Activated CD8-positive, alpha-beta T cell treated with anti-CD3 and anti-CD28 coated beads, Interleukin-2, amount 10 ng/mL, durations not matched to agents 7 days and 5 days (primary cell): ENCODE data around the gene RASA4B. TPM values are rescaled to one million over a fixed set of nuclear protein-coding genes. Genes with fewer than 3 reads are reported as not detected.

ENCODE experiments used
- ATAC-seq: fragments of 150-1000 bp; cut with Tn5 transposase; one replicate; pipeline ENCODE4 v1.10.0; 2021; ENCODE audit warnings: moderate library complexity
- CTCF ChIA-PET: fragments of 350-600 bp; sonication (Branson Sonifier 250); formaldehyde crosslinking; loops from one replicate; lab custom pipeline; 2021; ENCODE audit warnings: antibody characterized with exemption; lab: Charles Lee
- POLR2A ChIA-PET: fragments of 350-600 bp; sonication (Branson Sonifier 250); formaldehyde crosslinking; loops from one replicate; lab custom pipeline; 2021; ENCODE audit warnings: antibody characterized with exemption; lab: Charles Lee
- DNase-seq: peaks from one replicate; pipeline ENCODE4 v3.0.0-alpha.2; 2020
- H3K27ac Mint-ChIP-seq: one replicate; pipeline ENCODE4 v1.8.0; 2021; ENCODE audit warnings: mild to moderate bottlenecking, mixed read lengths
- H3K27me3 Mint-ChIP-seq: one replicate; pipeline ENCODE4 v1.8.0; 2021; ENCODE audit warnings: low read depth, mixed read lengths
- H3K36me3 Mint-ChIP-seq: one replicate; pipeline ENCODE4 v1.8.0; 2021; ENCODE audit warnings: low read depth, mixed read lengths
- H3K4me1 Mint-ChIP-seq: one replicate; pipeline ENCODE4 v1.8.0; 2021; ENCODE audit warnings: low read depth, mixed read lengths
- H3K4me3 Mint-ChIP-seq: one replicate; pipeline ENCODE4 v1.8.0; 2021; ENCODE audit warnings: mild to moderate bottlenecking, mixed read lengths
- H3K9me3 Mint-ChIP-seq: one replicate; pipeline ENCODE4 v1.8.0; 2022; ENCODE audit warnings: mixed read lengths; ENCODE audit not compliant: insufficient read depth
- microRNA-seq: library from miRNA; unstranded; fragments of <30 nt; microRNA quantifications from one replicate; pipeline ENCODE4 v1.2.0, GENCODE V29; 2022
- total RNA-seq, 2 experiments: library from RNA; stranded (reverse); gene quantifications; one replicate each; pipeline ENCODE4 v1.2.3, GENCODE V29; 2021

RASA4B gene
- total RNA-seq, 2 experiments from 2014 or later = 18.9 to 21.1 TPM

DNA sequence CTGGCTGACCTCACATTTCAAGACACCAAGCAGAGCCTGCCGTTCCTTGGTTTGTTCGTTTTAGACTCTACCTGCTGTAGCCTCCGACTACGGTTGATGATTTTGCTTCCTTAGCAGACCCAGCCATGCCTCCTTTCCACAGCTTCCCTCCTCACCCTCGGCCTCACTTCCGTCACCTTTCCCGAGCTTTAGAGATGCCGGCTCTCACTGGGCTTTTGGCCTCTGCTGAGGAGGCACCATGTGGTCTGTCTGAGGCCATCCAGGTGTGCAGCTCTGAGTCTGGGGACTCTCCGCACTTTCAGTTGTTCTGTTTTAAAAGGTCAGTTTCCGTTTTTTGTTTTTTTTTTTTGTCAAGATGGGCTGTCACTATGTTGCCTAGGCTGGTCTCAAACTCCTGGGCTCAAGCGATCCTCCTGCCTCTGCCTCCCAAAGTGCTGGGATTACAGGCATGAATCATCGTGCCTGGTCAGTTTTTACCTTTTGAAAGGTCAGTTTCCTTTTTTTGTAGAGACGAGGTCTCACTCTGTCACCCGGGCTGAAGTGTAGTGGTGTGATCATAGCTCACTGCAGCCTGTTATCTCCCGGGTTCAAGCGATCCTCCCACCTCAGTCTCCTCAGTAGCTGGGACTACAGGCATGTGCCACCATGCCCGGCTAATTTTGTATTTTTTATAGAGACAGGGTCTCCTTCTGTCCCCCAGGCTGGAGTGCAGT lies 72.5 kb downstream of the RASA4B start:
- ChIA-PET POLR2A (no interaction called here), CTCF (no interaction called here)
- Mint-ChIP-seq H3K27ac (peak overlapping the region; percentile 58), H3K4me3 (no peak overlapping the region), H3K4me1 (peaks cover 19% of the 10 kb centered on the region), H3K9me3 (no peaks in the 10 kb centered on the region), H3K36me3 (peaks cover 42% of the 10 kb centered on the region), H3K27me3 (no peaks in the 10 kb centered on the region)
- no peak for DNase-seq
- no peak for ATAC-seq

DNA sequence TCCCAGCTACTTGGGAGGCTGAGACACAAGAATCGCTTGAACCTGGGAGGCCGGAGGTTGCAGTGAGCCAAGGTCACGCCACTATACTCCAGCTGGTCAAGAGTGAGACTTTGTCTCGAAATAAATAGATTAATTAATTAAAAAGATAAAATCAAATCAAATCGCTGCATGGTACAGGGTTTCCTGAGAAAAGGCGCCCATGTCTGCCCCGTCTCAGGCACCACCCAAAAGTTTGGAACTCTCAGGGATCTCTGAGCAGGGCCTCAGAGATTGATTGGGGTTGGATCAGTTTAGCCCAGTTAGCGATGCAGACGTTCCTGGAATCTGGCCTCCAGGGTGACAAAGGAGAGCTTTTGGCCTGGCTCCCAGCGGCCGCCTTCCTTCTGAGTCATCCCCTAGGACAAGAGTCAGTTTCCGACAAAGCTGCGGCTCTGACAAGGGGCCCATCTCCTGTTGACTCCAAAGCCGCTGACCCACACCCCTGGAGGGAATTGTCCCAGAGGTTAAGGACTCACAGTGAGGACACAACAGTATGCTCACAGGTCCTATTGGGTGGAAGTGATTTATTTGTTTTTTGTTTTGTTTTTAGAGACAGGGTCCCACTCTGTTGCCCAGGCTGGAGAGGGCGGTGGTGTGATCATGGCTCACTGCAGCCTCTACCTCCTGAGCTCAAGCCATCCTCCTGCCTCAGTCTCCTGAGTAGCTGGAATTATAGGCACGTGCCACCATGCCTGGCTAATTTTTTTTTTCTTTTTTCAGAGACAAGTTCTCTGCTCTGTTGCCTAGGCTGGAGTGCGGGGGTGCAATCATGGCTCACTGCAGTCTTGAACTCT lies 77.4 kb downstream of the RASA4B start:
- H3K9me3 Mint-ChIP-seq = no peaks in the 10 kb centered on the region
- no peak overlapping the region for H3K4me3 Mint-ChIP-seq
- POLR2A ChIA-PET = interaction anchor here (0.6 to 4.3 kb wide), 2 partner anchors 14 to 19 kb away, joined by 3 to 21 read pairs; no protein-coding TSS in a partner anchor
- H3K4me1 Mint-ChIP-seq = peaks cover 33% of the 10 kb centered on the region
- peaks cover 46% of the 10 kb centered on the region for H3K36me3 Mint-ChIP-seq
- ATAC-seq (no peak), DNase-seq (no peak)
- H3K27ac Mint-ChIP-seq = no peak overlapping the region
- H3K27me3 Mint-ChIP-seq = no peaks in the 10 kb centered on the region
- CTCF ChIA-PET = interaction anchor here (1.1 to 6.8 kb wide), 5 partner anchors 17 to 49 kb away, joined by 3 to 33 read pairs (median 6); no protein-coding TSS in a partner anchor

DNA sequence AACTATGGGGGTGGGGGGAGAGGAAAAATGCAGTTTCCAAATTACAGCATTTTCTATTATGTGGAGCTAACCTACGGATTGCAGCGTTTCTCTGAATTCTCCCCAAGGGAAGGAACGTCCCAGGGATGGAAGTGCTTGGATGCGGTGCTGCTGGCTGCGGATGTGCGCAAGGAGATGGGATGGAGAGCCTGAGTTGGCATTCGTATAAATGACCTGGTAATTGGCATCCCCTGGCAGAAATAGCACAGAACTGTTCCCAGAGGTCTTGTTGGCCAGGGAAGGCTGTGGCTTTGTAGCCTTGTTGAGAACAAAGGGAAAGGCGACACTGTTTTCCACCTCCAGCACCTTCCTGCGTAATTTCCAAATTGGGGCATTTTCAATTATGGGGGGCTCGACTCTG lies 81.5 kb downstream of the RASA4B start:
- ChIA-PET POLR2A (interaction anchor here (4.3 kb wide), 1 partner anchor 10 kb away, joined by 21 read pairs; no protein-coding TSS in a partner anchor), CTCF (interaction anchor here (1.3 to 7.5 kb wide), 3 partner anchors 10 to 32 kb away, joined by 6 to 43 read pairs (median 33); no protein-coding TSS in a partner anchor)
- DNase-seq (no peak), ATAC-seq (no peak)
- no peak overlapping the region for H3K4me3 Mint-ChIP-seq
- H3K27ac Mint-ChIP-seq = no peak overlapping the region
- H3K36me3 Mint-ChIP-seq = peaks cover 35% of the 10 kb centered on the region
- peaks cover 44% of the 10 kb centered on the region for H3K4me1 Mint-ChIP-seq
- H3K27me3 Mint-ChIP-seq = no peaks in the 10 kb centered on the region
- H3K9me3 Mint-ChIP-seq = no peaks in the 10 kb centered on the region

DNA sequence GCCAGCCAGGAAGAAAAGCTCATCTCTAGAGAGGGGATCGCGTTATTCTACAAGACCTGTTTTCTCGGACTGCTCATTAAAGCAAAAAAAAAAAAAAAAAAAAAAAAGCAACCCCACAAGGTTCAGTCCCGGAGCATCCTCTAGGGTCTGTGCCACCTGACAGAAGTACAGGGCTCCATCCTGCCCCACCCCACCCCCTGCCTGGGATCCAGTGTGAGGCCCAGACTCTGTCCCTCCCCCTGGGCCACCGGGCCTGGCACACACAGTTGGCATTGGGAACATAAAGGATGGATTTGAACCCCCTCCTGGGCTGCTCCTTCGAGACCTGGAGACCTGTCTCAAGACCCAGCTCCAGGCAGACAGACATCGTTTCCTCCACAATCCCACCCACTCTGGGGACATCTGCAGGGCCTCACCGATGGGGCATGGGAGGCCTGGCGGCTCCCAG lies 83.5 kb downstream of the RASA4B start:
- peak; percentile 47 for DNase-seq
- POLR2A ChIA-PET = interaction anchor here (1.0 to 1.5 kb wide), 5 partner anchors 8 to 38 kb away, joined by 3 to 6 read pairs (median 5); partner anchors contain the start of gene PRKRIP1

DNA sequence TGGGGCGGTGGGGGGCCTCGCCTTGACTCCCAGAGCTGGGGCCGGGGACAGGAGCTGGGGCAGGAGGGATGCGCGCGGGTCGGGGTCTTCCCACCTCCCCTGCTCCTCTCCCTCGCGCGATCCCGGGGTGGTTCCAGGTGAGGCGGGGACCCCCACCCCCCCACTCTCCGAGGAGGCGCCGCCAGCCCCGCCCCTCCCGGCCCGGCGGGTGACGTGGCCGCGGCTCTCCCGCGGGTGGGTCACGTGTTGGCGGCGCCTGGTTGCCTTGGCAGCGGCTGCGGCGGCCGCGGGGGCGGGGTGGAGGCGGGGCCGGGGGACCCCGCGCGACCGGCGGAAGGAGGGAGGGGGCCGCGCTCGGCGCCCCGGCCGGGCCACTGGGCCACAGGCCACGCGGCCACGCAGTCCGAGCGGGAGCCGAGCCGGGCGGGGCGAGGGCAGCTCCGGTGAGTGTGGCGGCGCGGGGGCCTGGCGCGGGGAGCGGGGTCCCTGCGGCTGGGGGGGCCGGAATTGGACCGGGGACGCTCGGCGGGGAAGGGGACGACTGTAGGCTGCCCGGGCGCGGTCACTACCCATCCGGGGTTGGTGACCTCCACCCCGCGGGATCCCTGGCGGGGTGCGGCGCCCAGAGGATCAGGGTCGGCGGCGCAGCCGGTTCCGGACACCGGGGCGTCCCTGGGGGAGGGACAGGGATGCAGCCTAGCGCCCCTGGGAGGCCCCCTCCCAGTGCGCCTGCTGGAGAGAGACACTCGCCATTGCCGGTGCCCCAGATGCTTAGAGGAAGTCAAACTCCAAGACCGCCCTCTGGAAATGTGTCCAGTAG lies 84.1 kb downstream of the RASA4B start, which contains the start of gene ORAI2:
ORAI2 (plus strand) TSS at position 357 of the 820 bp plus-strand sequence. CDS start 5,382 bp downstream, outside the sequence.
- POLR2A ChIA-PET = interaction anchor here (0.7 to 1.6 kb wide), 7 partner anchors 8 to 37 kb away, joined by 3 to 6 read pairs (median 5); partner anchors contain the start of genes ALKBH4, LRWD1 and PRKRIP1
- H3K9me3 Mint-ChIP-seq = no peaks in the 10 kb centered on the region
- DNase-seq = peak; percentile 88
- no peaks in the 10 kb centered on the region for H3K27me3 Mint-ChIP-seq
- peak within 1 kb of the TSS; percentile 88 for H3K4me3 Mint-ChIP-seq
- H3K27ac Mint-ChIP-seq = peak within 1 kb of the TSS; percentile 87
- peaks cover 68% of the 10 kb centered on the region for H3K4me1 Mint-ChIP-seq
- CTCF ChIA-PET = interaction anchor here (0.7 to 7.5 kb wide), 6 partner anchors 8 to 29 kb away, joined by 3 to 43 read pairs (median 8); no protein-coding TSS in a partner anchor
- H3K36me3 Mint-ChIP-seq = peaks cover 31% of the 10 kb centered on the region
- peak; percentile 71 for ATAC-seq

More for the DNA sequence above, 83.5 kb downstream of the RASA4B start:
- H3K27ac Mint-ChIP-seq = peak overlapping the region; percentile 86
- H3K4me3 Mint-ChIP-seq = peak overlapping the region; percentile 88
- CTCF ChIA-PET = interaction anchor here (0.7 to 7.5 kb wide), 5 partner anchors 8 to 30 kb away, joined by 3 to 43 read pairs (median 8); no protein-coding TSS in a partner anchor
- H3K36me3 Mint-ChIP-seq = peaks cover 36% of the 10 kb centered on the region
- peaks cover 65% of the 10 kb centered on the region for H3K4me1 Mint-ChIP-seq
- ATAC-seq = peak; percentile 22
- no peaks in the 10 kb centered on the region for H3K27me3 Mint-ChIP-seq
- H3K9me3 Mint-ChIP-seq = no peaks in the 10 kb centered on the region

Small RNA genes lying within 50 kb of the gene (microRNA-seq; reads per million reads assigned to microRNA genes)
- not detected for gene MIR4467
- 9.8 reads per million, percentile 24 among the genes with 10 or more reads in this experiment for gene MIR5090

Other genes with a start within 250 kb of the RASA4B start
- under 1 TPM; 0.16 to 0.52 TPM for gene SH2B2, start 230.9 kb downstream of the RASA4B start, total RNA-seq
- gene SPDYE6, start 161.3 kb downstream of the RASA4B start, total RNA-seq = not detected
- 10 to 100 TPM; 26.8 to 28.1 TPM for gene PRKRIP1, start 121.4 kb downstream of the RASA4B start, total RNA-seq
- 10 to 100 TPM; 72.5 to 72.8 TPM for gene ORAI2, start 84.2 kb downstream of the RASA4B start, total RNA-seq
- gene ALKBH4, start 52.9 kb downstream of the RASA4B start, total RNA-seq = 10 to 100 TPM; 10.8 to 11.1 TPM
- gene LRWD1, start 52.8 kb downstream of the RASA4B start, total RNA-seq = 10 to 100 TPM; 16.7 to 21.7 TPM
- gene POLR2J, start 38.9 kb downstream of the RASA4B start, total RNA-seq = 10 to 100 TPM; 55.7 to 62.0 TPM
- gene UPK3BL2, start 25.9 kb upstream of the RASA4B start, total RNA-seq = 10 to 100 TPM; 24.1 to 27.1 TPM
- gene SPDYE2, start 33.4 kb upstream of the RASA4B start, total RNA-seq = under 1 TPM in 1 of 2 experiments, not detected in 1; 0.31 TPM
- gene POLR2J3, start 54.8 kb upstream of the RASA4B start, total RNA-seq = 10 to 100 TPM; 52.4 to 59.4 TPM
- 10 to 100 TPM; 59.0 to 61.8 TPM for gene RASA4, start 99.0 kb upstream of the RASA4B start, total RNA-seq
- 10 to 100 TPM; 31.4 to 37.2 TPM for gene UPK3BL1, start 125.0 kb upstream of the RASA4B start, total RNA-seq
- gene SPDYE2B, start 132.5 kb upstream of the RASA4B start, total RNA-seq = not detected
- gene POLR2J2, start 153.9 kb upstream of the RASA4B start, total RNA-seq = 10 to 100 TPM; 19.4 to 20.6 TPM
- gene FAM185A, start 231.2 kb upstream of the RASA4B start, total RNA-seq = 10 to 100 TPM in 1 of 2 experiments, 1 to 10 TPM in 1; 9.4 to 10.5 TPM